HepG2 (cell line): ENCODE results near the gene ARL4C. TPM values are rescaled to one million over a fixed set of nuclear protein-coding genes. Genes with fewer than 3 reads are reported as not detected.

Experiments
- ATAC-seq: fragments of 200-7000 bp; cut with Tn5 transposase; 3 replicates; pipeline ENCODE4 v1.9.1; 2020; ENCODE audit warnings: mild to moderate bottlenecking, moderate library complexity
- BruUV-seq: library from RNA; stranded (reverse); fragments of 400-500 nt; replicated peaks from 2 replicates; lab custom pipeline; 2021; lab: Mats Ljungman, UMichigan
- CTCF ChIA-PET: fragments of 300-600 bp; formaldehyde crosslinking; extraction: SDS; loops from one replicate; lab custom pipeline; 2021; ENCODE audit warnings: low total read pairs, inconsistent platforms, low intra/inter-chr PET ratio; lab: Yijun Ruan, JAX
- POLR2A ChIA-PET: fragments of 350-600 bp; sonication (Branson Sonifier 250); formaldehyde crosslinking; loops from one replicate; lab custom pipeline; 2020; ENCODE audit warnings: antibody characterized with exemption, inconsistent platforms; lab: Yijun Ruan, JAX
- DNase-seq: peaks from one replicate; pipeline ENCODE4 v3.0.0-alpha.2; 2015; ENCODE audit warnings: low spot score
- FAIRE-seq: peaks from 3 replicates; lab custom pipeline; 2011; peaks lifted over from hg19 to GRCh38; lab: Jason Lieb, UNC
- H2AFZ ChIP-seq: one replicate; pipeline ENCODE4 v1.6.1; 2011; ENCODE audit warnings: low read length, inconsistent platforms
- H3K27ac ChIP-seq: fragments of 300-600 bp; 3 replicates; pipeline ENCODE4 v1.8.0; 2011; ENCODE audit warnings: mixed run types, mild to moderate bottlenecking, mixed read lengths, low read length, inconsistent platforms; ENCODE audit not compliant: insufficient read depth; ENCODE audit errors: extremely low read length
- H3K27me3 ChIP-seq, 2 experiments: fragments of 200-600 bp in 1 of 2; 2 replicates in 1 of 2; 3 replicates in 1 of 2; pipeline versions ENCODE4 v1.6.0 to v1.8.0; 2011; ENCODE audit warnings: low read length in 2 of 2, mild to moderate bottlenecking in 2 of 2, moderate library complexity in 2 of 2, inconsistent platforms in 1 of 2; ENCODE audit not compliant: insufficient read depth in 2 of 2, control insufficient read depth in 1 of 2
- H3K36me3 ChIP-seq, 2 experiments: fragments of 200-600 bp in 1 of 2; replicated peaks in 1 of 2; 2 replicates in 1 of 2; 3 replicates in 1 of 2; pipeline versions ENCODE4 v1.5.1 to v1.8.0; 2011; ENCODE audit warnings: low read length in 2 of 2, inconsistent platforms in 1 of 2; ENCODE audit not compliant: insufficient read depth in 2 of 2, control insufficient read depth in 1 of 2
- H3K4me1 ChIP-seq: 2 replicates; pipeline ENCODE4 v1.5.1; 2012; ENCODE audit warnings: low read length, inconsistent platforms; ENCODE audit not compliant: insufficient read depth
- H3K4me2 ChIP-seq: 2 replicates; pipeline ENCODE4 v1.6.0; 2011; ENCODE audit warnings: low read depth, low read length, inconsistent platforms
- H3K4me3 ChIP-seq, 3 experiments: fragments of 200-600 bp in 1 of 3; sonication (generic), shearing (Covaris generic) in 1 of 3; replicated peaks in 1 of 3; 2 replicates each; pipeline ENCODE4 v1.5.1; 2011 to 2016; ENCODE audit warnings: low read length in 3 of 3, inconsistent platforms in 2 of 3, low read depth in 2 of 3, mild to moderate bottlenecking in 2 of 3, control low read depth in 1 of 3, mixed read lengths in 1 of 3; ENCODE audit not compliant: insufficient read depth in 1 of 3
- H3K79me2 ChIP-seq: one replicate; pipeline ENCODE4 v1.6.1; 2011; ENCODE audit warnings: low read length, inconsistent platforms; ENCODE audit not compliant: insufficient read depth
- H3K9ac ChIP-seq: 2 replicates; pipeline ENCODE4 v1.6.0; 2011; ENCODE audit warnings: mild to moderate bottlenecking, low read depth, low read length, inconsistent platforms; ENCODE audit not compliant: insufficient read depth
- H3K9me3 ChIP-seq: 2 replicates; pipeline ENCODE4 v1.5.1; 2012; ENCODE audit warnings: mild to moderate bottlenecking, low read length
- H4K20me1 ChIP-seq: 2 replicates; pipeline ENCODE4 v1.6.0; 2011; ENCODE audit warnings: inconsistent platforms, mild to moderate bottlenecking, low read length, moderate library complexity; ENCODE audit not compliant: insufficient read depth
- ATF5 ChIP-seq: sonication (generic); formaldehyde crosslinking; IDR thresholded peaks from 2 replicates; pipeline ENCODE4 v1.4.0; 2020; ENCODE audit warnings: mild to moderate bottlenecking, low read depth, missing genetic modification reagents
- BHLHE40 ChIP-seq: IDR thresholded peaks from 2 replicates; pipeline ENCODE4 v1.6.1; 2011; ENCODE audit warnings: low read length, improper control_type of control experiment
- CCAR2 ChIP-seq: fragments of 200-400 bp; formaldehyde crosslinking; optimal IDR thresholded peaks from 2 replicates; pipeline ENCODE3; 2018; ENCODE audit warnings: low read depth, mild to moderate bottlenecking, low read length, moderate library complexity
- CREB1 ChIP-seq, 2 experiments: fragments of 450-650 bp in 1 of 2; IDR thresholded peaks; 2 replicates each; pipeline ENCODE4 v1.6.1; 2016 to 2017; ENCODE audit warnings: control low read depth in 1 of 2, mild to moderate bottlenecking in 1 of 2, missing compliant biosample characterization in 1 of 2, missing genetic modification characterization in 1 of 2
- HDAC2 ChIP-seq: sonication (generic); formaldehyde crosslinking; IDR thresholded peaks from 2 replicates; pipeline ENCODE4 v1.4.0; 2020; ENCODE audit warnings: missing genetic modification reagents
- HOXD1 ChIP-seq: sonication (generic); formaldehyde crosslinking; IDR thresholded peaks from 2 replicates; pipeline ENCODE4 v1.5.0; 2020; ENCODE audit warnings: missing genetic modification reagents
- KLF6 ChIP-seq: IDR thresholded peaks from 2 replicates; pipeline ENCODE4 v1.8.0; 2016; ENCODE audit warnings: missing biosample characterization, missing genetic modification reagents
- MED1 ChIP-seq: sonication (generic); formaldehyde crosslinking; IDR thresholded peaks from 2 replicates; pipeline ENCODE4 v1.4.0; 2020; ENCODE audit warnings: missing genetic modification reagents
- MED8 ChIP-seq: sonication (generic); formaldehyde crosslinking; IDR thresholded peaks from 2 replicates; pipeline ENCODE4 v1.8.1; 2023; ENCODE audit warnings: mild to moderate bottlenecking, missing genetic modification reagents; ENCODE audit not compliant: insufficient replicate concordance
- PAF1 ChIP-seq: IDR thresholded peaks from 2 replicates; pipeline ENCODE4 v1.6.1; 2016; ENCODE audit warnings: missing genetic modification reagents, missing compliant biosample characterization
- PAX8 ChIP-seq: sonication (generic); formaldehyde crosslinking; IDR thresholded peaks from 2 replicates; pipeline ENCODE4 v1.8.0; 2022; ENCODE audit warnings: mild to moderate bottlenecking, missing genetic modification reagents, borderline replicate concordance
- PCBP2 ChIP-seq: fragments of 200-400 bp; formaldehyde crosslinking; optimal IDR thresholded peaks from 2 replicates; pipeline ENCODE3; 2018; ENCODE audit warnings: low read length, low read depth; ENCODE audit not compliant: poor library complexity, severe bottlenecking
- ZBTB46 ChIP-seq: sonication (generic); formaldehyde crosslinking; IDR thresholded peaks from 2 replicates; pipeline ENCODE4 v1.4.0; 2020; ENCODE audit warnings: mild to moderate bottlenecking, missing genetic modification reagents, borderline replicate concordance
- ZNF768 ChIP-seq: sonication (generic); formaldehyde crosslinking; IDR thresholded peaks from 2 replicates; pipeline ENCODE4 v1.4.0; 2020; ENCODE audit warnings: missing genetic modification reagents
- ZSCAN21 ChIP-seq: sonication (generic); formaldehyde crosslinking; IDR thresholded peaks from 2 replicates; pipeline ENCODE4 v1.8.0; 2022; ENCODE audit warnings: mild to moderate bottlenecking, missing genetic modification reagents, moderate library complexity, borderline replicate concordance
- ZSCAN30 ChIP-seq: sonication (generic); formaldehyde crosslinking; IDR thresholded peaks from 2 replicates; pipeline ENCODE4 v1.5.0; 2020; ENCODE audit warnings: mild to moderate bottlenecking, missing genetic modification reagents
- WGBS: methylation state at CpG from one replicate; pipeline ENCODE4 v1.1.6; 2017; ENCODE audit warnings: low lambda C conversion rate; 5-methylcytosine and 5-hydroxymethylcytosine counted together
- in situ Hi-C: cut with HindIII; loops from 2 replicates; pipeline ENCODE4 v1.10.0; 2017; ENCODE audit warnings: low pct_unique_long_range_greater_than_20kb; ENCODE audit not compliant: extremely low pct_ligation_motif_present
- intact Hi-C: fragments of 100-400 bp; cut with micrococcal nuclease; formaldehyde crosslinking; loops from one replicate; pipeline ENCODE4 v1.10.0; 2022; ENCODE audit not compliant: unreplicated experiment
- polyA plus RNA-seq, 8 experiments: library from polyadenylated mRNA; depleted of rRNA in 3 of 8; stranded (reverse) in 7 of 8; unstranded in 1 of 8; fragments of >200 nt; fragmentation: Illumina TruSeq in 4 of 8; extraction: Trizol in 4 of 8; gene quantifications; 2 replicates each; pipeline versions ENCODE4 v1.2.1 to v1.2.3, GENCODE V29; 2011 to 2016; ENCODE audit warnings: low read depth in 4 of 8, missing spikeins in 1 of 8, mixed read lengths in 1 of 8; ENCODE audit not compliant: insufficient read depth in 1 of 8
- total RNA-seq, 5 experiments: library from RNA; depleted of rRNA; stranded (reverse); fragments of >200 nt; fragmentation: Illumina TruSeq; extraction: Trizol; gene quantifications; 2 replicates each; pipeline ENCODE4 v1.2.3, GENCODE V29; 2016; ENCODE audit warnings: low read depth in 1 of 5
- TF ChIP-seq, protein P1 (sequence below): sonication (generic); formaldehyde crosslinking; IDR thresholded peaks from 2 replicates; pipeline ENCODE4 v1.9.0; 2021; ENCODE audit warnings: missing genetic modification reagents, borderline replicate concordance

Gene ARL4C
- total and polyA plus RNA-seq, 2 of the 13 experiments (the other 11 are each of a cell fraction or from before 2014, with no cell fraction given), result 0.07 to 0.15 TPM

- FAIRE-seq (peak; percentile 46), DNase-seq (no peak), ATAC-seq (no peak)
- Histone ChIP-seq H3K9ac (no peak overlapping the region), H3K36me3 (no peaks in the 10 kb centered on the region), H3K79me2 (no peaks in the 10 kb centered on the region), H4K20me1 (no peaks in the 10 kb centered on the region), H3K27me3 (peaks cover 0 to 17% of the 10 kb centered on the region in 2 experiments; a peak in 1 of 5 replicates), H3K4me1 (peaks cover 13% of the 10 kb centered on the region), H3K9me3 (no peaks in the 10 kb centered on the region), H2AFZ (no peak overlapping the region), H3K4me3 (no peak overlapping the region), H3K27ac (no peak overlapping the region), H3K4me2 (no peak overlapping the region)
- no TSS peak for BruUV-seq
- in situ Hi-C loops (no loop called here), intact Hi-C loops (no loop called here)
- ChIA-PET CTCF (no interaction called here), POLR2A (no interaction called here)
- WGBS, result 75% methylated on average over 1 of the region's 1 CpG
- no peak for TF ChIP-seq PCBP2
- TF ChIP-seq ZNF768 (CRISPR knock-in tag), result no peak
- TF ChIP-seq PAX8, result no peak
- TF ChIP-seq KLF6 (CRISPR knock-in tag), result no peak
- TF ChIP-seq ATF5 (CRISPR knock-in tag), result no peak
- no peak for TF ChIP-seq MED8 (CRISPR knock-in tag)
- TF ChIP-seq ZSCAN30 (CRISPR knock-in tag), result no peak
- no peak for TF ChIP-seq CREB1 (IDR thresholded peaks at IDR 0.05)
- TF ChIP-seq CREB1 (CRISPR knock-in tag; IDR thresholded peaks at IDR 0.05), result no peak
- no peak for TF ChIP-seq BHLHE40
- no peak for TF ChIP-seq HDAC2 (CRISPR knock-in tag)
- no peak for TF ChIP-seq MED1 (CRISPR knock-in tag)
- TF ChIP-seq CCAR2, result no peak
- TF ChIP-seq ZBTB46 (CRISPR knock-in tag), result no peak
- TF ChIP-seq, protein P1, sequence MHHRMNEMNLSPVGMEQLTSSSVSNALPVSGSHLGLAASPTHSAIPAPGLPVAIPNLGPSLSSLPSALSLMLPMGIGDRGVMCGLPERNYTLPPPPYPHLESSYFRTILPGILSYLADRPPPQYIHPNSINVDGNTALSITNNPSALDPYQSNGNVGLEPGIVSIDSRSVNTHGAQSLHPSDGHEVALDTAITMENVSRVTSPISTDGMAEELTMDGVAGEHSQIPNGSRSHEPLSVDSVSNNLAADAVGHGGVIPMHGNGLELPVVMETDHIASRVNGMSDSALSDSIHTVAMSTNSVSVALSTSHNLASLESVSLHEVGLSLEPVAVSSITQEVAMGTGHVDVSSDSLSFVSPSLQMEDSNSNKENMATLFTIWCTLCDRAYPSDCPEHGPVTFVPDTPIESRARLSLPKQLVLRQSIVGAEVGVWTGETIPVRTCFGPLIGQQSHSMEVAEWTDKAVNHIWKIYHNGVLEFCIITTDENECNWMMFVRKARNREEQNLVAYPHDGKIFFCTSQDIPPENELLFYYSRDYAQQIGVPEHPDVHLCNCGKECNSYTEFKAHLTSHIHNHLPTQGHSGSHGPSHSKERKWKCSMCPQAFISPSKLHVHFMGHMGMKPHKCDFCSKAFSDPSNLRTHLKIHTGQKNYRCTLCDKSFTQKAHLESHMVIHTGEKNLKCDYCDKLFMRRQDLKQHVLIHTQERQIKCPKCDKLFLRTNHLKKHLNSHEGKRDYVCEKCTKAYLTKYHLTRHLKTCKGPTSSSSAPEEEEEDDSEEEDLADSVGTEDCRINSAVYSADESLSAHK (CRISPR knock-in tag), result no peak
- TF ChIP-seq PAF1 (CRISPR knock-in tag), result no peak
- no peak for TF ChIP-seq ZSCAN21 (CRISPR knock-in tag)
- no peak for TF ChIP-seq HOXD1 (CRISPR knock-in tag)
Observed at GRCh38 chr2:234535464-234535863, 38.6 kb upstream of the ARL4C start.
